Dermis microvascular lymphatic vessel endothelial cell (primary cell): ENCODE data around the gene MACROD1. TPM values are rescaled to one million over a fixed set of nuclear protein-coding genes. Genes with fewer than 3 reads are reported as not detected.
A peak's percentile ranks its signal among the peaks of the same experiment; 100 is the strongest.

ENCODE experiments used
- DNase-seq, 2 donors: peaks; one replicate each; pipeline versions ENCODE4 v3.0.0 to v3.0.0-alpha.2; 2010; ENCODE audit warnings: low read depth in 2 of 2
- total RNA-seq: library from RNA; depleted of rRNA; stranded (reverse); fragments of >200 nt; gene quantifications from 2 replicates; pipeline ENCODE4 v1.2.1, GENCODE V29; 2014

The MACROD1 gene
- total RNA-seq, 1 donor from 2014 or later, result 23.1 TPM

DNA sequence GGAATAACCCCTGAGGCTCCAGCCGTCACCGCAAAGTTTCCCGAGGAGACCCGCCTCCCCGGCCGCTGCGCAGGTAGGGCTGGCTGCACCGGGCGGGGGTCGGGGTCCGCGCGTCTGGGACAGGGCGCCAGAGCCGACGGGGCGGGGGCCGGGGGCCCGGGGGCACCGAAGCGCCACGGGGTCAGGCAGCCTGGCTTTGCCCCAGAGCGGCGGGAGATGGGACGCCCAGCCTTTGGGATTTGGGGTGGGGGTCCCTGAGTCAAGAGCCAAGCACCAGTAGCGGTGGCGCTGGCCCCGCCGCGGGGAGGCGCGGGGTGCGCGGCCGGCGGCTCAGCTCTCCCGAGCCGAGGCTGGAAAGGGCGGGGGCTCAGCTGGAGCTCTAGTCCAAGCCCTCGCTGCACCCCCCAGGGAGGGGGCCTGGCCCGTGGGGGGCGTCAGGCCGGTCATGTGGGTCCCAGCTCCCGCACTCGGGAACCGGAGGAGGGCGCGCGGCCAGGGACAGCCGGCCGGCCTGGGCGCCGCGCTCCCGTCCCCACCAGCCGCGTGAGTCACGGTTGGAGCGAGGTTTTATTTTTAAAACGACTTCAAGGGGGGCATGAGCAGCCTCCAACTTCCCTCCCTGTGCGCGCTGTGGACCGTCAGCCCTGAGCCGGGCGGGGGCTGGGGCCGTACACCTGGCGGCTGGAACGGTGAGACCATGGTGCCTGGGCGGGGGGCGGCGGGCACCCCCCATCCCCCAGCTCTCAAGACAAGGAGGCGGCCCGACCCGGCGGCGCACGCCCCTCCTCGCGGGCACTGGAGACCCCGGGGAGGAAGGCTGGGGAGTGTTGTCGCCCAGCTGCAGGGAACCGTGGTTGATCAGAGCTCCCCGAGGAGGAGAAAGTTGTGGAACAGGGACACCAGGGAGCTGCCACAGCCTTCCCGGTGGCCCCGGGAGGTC, 129.6 kb downstream of the MACROD1 start:
- peak in 1 of 2 donors; percentile 25 for DNase-seq

DNA sequence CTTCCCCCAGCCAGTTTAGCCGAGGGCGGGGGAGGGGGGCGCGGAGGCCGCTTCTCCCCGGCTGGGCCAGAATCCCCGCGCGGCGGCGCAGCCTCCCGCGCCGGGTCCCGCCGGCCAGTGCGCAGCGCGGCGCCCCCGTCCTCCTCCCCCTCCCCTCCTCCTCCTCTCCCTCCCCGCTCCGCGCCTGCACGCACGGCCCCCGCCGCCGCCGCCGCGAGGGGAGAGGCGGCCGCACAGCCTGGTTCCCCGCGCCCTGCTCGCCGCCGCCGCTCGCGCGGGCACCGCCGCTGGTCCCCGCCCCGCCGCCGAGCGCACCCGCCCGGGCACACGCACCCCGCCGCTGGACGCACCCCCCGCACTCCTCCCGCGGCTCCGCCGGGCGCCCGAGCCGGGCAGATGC, 130.3 kb downstream of the MACROD1 start, which contains the start of gene FLRT1:
TSS of gene FLRT1 (plus strand) at position 356 of the 400 bp plus-strand sequence. CDS start 80,337 bp downstream, outside the sequence.
- no peak for DNase-seq

DNA sequence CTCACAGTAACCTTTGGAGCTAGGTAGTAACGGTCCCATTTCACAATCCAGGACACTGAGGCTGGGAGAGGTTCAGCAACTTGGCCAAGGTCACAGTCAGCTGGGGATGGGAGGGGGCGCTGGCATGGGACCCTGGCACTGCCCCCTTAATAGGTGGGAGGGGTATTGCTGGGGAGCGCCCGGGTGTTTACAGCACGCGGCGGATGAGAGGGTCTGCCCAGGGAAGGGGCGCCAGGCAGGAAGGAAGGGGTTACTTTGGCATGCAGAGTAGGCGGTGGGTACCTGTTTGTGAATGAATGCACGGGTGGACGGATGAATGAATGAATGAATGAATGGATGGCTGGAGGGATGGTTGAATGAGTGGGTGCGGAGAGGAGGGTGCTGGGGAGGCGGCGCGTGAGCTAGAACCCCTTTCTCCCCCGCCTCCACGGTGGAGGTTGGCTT, 130.8 kb downstream of the MACROD1 start:
- no peak for DNase-seq

DNA sequence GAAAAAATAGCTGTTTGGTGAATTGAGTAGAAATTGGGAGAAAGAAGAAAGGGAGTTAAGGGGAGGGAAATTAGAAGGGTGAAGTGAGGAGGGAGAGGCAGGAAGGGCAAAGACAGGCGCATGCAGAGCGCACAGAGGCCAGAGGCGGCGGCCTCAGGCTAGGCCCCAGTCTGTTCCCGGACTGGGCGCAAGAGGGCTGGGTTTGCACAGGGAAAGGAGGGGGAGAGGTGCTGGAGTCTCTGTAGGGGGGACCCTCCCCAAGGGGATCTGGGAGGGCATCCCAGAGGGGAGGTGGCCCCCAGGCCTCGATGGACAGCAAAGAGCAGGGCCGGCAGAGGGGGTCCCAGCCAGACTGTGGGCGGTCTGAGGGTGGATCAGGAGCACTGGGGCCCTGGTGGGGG, 131.5 kb downstream of the MACROD1 start:
- no peak for DNase-seq

DNA sequence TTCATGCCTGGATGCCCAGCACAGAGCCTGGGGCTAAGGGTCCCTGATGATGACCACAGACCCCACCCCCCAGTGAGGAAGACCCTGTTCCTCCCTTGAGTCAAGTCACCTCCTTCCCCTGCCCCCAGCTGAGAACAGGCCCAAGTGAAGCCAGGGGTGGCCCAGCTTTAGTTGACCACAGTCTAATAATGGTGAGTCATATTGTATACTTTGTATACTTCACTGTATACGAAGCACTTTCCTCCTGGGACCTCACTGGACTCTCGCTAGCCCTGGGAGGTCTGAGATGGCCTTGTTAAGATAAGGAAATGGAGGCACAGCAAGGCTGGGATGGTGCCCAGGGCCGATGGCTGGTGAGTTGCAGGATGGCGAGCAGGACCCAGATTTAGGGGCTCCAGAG, 133.9 kb downstream of the MACROD1 start:
- no peak for DNase-seq

DNA sequence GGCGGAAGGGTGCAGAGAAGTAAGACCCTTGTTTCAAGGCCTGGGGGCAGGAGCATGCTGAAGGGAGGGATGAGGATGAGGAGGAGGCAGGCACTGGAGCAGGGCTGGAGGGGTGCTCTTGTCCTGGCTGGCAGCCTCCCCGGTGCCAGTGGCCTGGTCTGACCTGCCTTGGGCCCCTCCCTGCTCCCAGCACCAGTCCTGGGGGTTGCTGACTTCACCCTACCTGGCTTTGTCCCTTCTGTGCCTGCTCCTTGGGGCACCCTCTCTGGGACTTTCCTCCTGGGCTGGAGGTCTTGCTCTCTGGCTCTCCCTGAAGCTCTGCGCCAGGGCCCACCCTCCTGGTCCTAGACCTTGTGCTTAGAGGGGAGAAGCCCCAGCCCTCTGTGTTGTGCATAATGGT, 134.9 kb downstream of the MACROD1 start:
- no peak for DNase-seq

DNA sequence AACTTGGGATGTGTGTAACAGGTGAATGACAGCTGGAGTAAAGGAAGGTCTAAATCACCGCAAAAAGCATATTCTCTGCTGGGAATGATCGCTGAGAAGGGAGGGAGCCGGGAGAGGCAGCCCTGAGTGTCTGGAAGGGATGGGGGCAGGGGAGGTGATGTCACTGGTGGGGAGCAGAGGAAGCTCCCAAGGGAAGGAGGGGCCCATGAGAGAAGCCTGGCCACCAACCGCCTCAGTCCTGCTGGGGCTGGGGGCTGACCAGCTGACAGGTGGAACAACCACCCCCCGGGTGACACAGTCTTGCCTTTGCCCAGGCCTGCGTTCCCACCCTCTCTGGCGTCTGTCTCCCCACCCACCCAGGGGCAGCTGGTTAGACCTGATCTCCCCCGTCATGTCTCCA, 136.1 kb downstream of the MACROD1 start:
- DNase-seq, result no peak

DNA sequence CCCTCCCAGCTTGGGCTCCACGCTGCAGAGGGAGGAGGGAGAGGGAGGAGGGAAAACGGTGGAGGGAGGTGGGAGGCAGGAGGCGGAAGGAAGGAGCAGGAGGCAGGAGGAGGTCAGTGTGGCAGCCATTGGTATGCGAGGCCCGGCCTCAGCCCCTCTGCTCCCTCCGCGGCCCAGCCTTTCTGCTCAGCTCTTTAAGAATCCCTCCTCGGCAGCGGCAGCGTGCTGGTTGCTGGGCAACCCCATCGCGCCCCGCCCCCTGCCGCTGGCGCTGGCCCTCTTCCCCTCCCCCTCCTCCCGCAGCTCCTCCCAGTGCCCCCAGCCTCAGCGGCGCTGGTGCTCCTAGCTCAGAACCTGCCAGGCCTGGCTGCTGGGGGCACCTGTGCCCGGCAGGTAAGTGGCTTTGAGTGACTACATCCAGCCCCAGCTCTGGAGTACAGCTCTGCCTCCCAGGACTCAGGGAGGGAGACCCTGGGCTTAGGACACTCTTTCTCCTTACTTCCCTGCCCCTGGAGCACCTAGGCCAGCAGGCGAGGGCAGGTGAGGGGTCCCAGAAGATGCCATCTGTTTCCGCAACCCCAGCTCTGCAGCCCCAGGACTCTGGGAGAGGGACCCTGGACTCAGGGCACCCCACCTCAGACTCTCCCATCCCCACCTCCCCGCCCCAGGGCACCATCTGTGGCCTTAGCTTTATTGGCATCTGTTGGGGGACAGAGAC, 137.4 kb downstream of the MACROD1 start:
- DNase-seq, result no peak

DNA sequence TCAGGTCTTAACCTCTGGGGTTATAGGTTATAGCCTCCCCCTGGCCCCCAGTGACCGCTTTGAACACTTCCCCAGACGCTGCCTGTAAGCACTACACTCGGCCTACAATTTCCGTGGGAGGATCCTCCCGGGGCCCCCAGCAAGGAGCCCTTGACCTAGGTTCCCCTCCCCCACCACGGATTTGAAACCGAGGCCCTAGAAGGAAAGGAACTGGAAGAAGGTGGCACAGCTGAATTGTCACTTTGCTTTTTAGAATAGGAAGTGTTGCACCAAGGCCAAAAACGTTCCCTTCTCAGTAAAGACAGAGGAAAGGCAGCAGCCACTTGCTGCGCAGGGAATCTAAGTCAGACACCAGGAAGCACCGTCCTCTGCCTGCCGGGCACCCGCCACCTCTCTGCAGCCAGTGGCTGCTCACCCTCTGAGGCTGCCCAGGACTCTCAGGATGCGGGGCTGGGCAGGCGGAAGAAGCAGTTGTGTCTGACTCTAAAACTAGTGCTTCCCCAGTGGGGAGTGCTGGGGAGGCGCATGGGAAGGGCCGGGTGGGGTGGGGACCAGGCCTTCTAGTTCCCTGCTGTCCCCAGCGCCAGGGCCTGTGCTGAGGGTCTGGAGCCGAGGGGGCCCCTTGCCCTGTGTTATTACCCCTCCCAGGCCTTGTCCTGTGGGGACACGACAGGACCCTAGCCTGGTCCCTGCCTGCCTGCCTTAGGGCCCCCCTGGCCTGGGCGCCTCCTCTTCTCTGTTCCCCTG, 138.1 kb downstream of the MACROD1 start:
- DNase-seq, result no peak

DNA sequence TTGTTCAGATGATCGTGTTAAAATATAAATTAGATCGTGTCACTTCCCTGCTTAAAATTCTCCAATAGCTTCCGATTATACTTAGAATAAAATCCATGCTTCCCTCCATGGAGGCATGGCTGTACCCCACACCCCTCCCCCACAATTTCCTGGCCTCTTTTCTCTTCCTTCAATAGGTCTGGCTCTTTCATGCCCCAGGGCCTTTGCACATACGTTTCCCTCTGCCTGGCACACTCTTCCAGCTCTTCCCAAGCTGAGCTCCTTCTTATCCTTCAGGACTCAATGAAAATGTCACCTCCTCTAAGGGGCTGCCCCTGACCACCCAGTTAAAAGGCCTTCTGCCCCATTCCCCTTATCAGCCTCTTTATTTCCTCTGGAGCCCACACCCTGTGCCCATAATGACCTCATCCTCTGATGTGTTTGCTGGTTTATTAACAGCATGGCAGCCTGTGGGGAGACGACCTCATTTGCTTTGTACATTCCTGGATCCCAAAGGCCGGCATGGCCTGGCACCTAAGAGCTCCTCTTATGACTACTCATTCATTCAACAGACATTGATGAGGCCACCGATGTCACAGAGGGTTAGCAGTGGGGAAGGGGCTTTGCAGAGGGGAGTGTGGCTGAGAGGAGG, 139.2 kb downstream of the MACROD1 start:
- no peak for DNase-seq

DNA sequence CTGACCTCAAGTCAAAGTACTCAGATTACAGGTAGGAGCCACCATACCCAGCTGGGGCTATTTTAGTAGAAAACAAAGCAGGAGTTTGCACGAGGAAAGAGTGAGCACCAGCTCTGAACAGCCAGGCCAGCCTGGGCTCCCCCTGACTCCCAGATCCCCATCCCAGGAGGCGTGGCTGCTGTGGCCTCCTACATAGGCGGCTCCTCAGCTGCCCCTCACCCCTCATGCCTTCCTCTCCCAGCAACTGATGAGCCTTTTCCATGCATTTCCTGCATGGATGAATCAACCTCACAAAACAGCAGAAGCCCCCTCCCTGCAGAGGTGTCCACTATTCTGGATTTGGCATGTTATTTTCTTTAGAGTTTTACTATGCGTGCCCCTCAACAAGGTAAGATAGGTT, 140.7 kb downstream of the MACROD1 start:
- DNase-seq, result peak; percentile 16 to 27

DNA sequence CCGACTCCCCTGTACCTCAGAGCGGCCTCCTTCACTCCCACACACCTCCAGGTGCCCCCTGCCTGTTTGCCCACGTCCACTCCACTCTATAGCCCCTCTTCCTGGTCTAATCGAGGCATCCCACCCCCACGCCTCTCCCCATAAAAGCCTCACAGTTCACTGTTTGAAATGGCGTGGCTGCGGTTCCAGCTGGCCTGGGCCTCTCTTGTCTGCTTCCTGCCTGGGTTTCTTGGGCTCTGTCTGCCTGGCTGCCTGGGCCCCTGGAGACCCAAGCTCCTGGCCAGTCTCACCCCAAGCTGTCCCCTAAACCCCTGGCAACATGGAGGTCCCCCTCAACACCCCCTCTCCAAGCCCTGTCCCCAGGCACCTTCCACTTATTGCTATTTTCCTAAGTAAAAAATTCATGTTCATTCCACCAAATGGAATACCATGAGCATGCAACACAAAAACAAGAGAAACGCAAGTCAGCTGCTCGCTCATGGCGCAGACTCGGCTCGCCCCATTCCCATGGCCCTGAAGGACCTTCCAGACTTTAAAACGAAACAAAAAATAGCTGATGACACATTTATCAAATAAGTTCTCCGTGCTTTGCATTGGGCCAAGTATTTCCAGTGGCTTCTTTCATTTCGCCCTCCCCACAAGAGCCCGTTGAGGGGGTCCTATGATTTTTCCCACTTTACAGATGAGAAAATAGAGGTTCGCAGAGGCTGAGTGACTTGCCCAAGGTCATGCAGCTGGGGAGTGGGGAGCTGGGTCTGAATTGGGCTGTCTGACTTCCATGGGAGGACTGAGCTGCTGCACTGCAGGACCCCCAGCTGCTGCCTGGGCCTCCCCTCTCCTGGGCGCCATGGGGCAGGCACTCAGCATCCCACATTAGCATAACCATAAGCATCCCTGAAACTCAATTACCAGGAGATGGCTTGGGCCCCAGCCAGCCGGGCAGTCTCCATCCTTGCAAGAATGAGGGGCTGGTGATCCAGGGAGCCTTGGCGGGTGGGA, 141.9 kb downstream of the MACROD1 start:
- DNase-seq, result no peak

DNA sequence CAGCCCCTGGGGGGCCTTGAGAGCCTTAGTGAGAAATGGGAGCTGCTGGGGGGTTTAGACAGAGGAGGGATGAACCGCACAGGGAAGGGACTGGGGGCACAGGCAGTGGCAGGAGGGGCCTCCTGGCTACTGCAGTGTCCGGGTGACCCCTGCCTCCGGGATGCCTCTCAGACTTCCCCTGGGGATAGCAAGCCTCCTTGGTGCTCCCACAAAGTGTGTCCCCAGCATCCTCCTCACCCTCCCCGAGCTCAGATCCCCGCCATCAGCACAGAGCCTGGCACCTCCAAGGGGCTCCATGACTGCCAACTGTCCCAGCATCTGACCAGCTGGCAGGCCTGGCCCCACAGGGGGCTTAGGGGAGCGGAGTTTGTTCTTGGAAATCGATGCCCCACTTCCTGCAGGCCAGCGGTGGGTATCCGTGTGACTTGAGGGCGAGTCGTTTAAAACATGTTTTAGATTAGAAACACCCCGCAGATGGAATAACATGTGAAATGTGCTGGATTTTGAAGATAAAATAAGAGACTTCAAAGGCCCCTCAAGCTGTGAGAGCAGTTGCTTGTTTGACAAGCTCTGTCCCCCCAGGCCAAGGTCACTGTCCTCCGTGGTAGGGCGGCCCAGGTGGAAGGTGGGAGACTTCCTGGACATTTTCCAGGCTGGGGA, 143.7 kb downstream of the MACROD1 start:
- DNase-seq, result no peak

DNA sequence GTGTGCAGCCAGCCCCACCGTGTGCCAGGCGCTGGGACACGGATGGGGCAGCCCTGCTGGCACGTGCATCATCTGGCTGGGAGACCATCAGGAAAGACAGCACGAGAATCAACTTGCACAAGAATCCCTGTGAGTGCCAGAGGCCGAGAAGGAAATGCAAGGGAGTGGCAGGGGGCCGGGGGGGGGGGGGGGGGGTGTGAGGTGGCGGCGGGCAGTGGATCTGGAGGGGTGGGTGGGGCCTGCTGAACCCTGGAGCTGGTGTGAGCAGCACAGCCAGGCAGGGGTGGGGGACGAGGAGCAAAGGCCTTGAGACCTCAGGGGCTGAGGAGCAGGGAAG, 144.2 kb downstream of the MACROD1 start:
- DNase-seq, result no peak

DNA sequence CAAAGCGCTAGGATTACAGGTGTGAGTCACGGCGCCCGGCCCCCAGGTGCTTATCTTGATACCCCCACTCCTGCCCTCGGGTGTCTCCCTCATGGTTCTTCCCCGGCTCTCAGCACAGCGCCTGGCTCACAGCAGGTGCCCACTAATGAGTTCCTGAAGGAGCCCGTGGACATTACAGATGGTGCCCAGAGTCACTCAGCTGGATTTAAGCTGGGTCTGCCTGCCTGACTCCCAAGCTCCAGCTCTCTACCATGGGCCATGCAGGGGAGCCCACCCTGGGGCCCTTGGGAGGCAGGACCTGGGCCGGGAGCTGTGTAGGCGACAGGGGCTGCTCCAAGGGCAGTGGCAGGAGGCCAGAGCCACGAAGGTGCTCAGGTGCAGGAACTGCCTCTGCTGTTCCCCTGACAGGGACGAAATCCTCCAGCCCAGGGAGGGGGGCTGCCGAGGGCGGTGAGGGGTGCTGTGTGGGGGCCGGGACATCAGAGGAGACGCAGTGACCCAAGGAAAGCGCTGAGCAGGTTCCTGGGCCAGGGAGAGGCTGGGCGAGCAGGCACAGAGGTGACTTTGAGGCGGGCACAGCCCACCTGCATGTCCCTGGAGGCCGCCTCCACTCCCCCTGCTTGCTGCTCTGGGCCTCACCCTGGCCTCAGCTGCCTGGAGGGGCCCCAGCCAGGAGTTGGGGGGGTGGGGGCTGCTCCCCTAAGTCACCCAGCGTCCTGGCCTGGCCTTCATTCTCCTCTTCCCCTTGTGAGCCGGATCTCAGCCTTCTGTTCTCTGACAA, 144.7 kb downstream of the MACROD1 start:
- DNase-seq, result no peak

DNA sequence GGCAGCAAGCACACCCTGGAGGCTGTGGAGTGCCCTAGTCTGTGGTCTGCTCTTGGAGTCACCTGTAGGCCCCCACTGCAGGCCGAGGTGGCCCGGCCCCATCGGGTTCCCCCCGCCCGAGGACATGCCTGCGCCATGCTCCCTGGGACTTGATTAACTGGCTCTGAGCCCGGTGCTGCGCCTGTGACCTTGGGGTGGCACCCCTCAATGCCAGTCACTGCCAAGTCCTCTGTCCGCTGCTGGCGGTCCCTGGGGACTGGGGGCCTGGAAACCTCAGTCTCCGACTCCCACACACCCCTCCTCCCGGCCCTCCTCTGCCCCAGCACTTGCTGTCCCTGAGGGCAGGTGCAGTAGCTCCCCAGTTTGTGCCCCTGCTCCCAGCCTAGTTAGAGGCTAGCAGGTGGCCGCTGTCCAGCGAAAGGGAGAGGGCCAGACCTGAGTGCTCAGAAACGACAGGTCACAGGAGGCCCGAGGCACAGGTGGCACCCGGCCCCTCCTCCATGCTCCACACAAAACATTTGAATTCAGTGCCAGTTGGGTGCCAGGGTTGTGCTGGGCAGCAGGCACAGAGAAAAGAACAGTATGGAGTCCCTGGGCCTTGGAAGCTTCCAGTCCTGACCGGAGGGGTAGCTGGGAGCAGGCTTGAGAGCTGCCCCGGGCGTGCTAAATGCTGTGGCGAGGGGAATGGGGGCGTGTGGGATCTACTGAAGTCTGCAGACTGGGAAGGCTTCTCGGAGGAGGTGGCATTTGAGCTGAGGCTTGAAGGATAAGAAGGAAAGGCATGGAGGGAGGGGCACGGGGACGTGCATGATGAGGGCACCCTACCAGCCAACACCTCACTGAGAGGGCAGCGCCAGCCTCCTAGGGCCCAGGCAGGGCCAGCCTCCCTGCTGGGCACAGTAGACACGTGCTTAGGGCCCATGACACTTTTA, 146.5 kb downstream of the MACROD1 start:
- no peak for DNase-seq

DNA sequence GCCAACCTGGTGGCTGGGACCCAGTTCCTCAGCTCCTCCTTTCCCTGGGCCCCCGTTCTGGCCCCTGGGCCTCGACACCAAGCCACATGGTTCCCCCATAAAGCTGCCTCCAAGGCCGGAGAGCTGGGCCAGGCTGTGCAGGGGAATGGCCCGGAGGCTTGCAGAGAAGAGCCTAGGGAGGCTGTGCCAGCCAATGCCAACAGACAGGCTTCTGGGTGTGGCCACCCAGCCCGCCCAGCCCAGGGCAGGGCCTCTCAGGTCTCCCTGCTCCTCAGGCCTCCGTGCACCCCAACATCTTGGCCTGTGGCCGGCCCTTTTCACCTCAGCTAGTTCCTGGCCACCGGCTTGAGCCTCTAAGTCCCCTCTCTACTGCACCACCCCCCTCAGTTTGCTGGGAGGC, 147.6 kb downstream of the MACROD1 start:
- DNase-seq, result no peak

DNA sequence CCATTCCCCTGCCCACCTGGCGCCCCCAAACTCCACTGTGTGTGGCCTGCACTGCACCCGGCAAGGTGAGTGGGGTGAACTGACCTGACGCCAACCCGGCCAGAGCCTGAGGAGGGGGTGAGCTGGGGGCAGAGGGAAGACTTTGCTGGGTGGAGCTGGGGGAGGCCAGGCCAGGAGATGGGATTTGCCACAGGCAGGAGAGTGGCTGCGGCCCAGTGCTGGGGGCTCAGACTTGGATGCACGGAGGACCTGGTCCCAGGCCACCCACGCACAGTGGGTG, 148.0 kb downstream of the MACROD1 start:
- DNase-seq, result no peak
